Naive B cell (primary cell): ENCODE results near the gene GOLGA6L1. TPM values are rescaled to one million over a fixed set of nuclear protein-coding genes. Genes with fewer than 3 reads are reported as not detected.

Experiments
- ATAC-seq, 2 donors: fragments of 150-1000 bp; cut with Tn5 transposase; 2 replicates each; pipeline ENCODE4 v1.10.0; 2021; ENCODE audit warnings: low read depth in 2 of 2, mild to moderate bottlenecking in 2 of 2, moderate library complexity in 2 of 2
- DNase-seq: peaks from one replicate; pipeline ENCODE4 v3.0.0; 2022
- H3K27ac Mint-ChIP-seq, 6 donors: one replicate each; pipeline ENCODE4 v1.8.0; 2020 to 2022; ENCODE audit warnings: mild to moderate bottlenecking in 6 of 6, mixed read lengths in 6 of 6, moderate library complexity in 5 of 6, inconsistent platforms in 2 of 6
- H3K27me3 Mint-ChIP-seq, 3 donors: one replicate each; pipeline ENCODE4 v1.8.0; 2021 to 2022; ENCODE audit warnings: mixed read lengths in 3 of 3, mild to moderate bottlenecking in 1 of 3
- H3K36me3 Mint-ChIP-seq, 2 donors: one replicate each; pipeline ENCODE4 v1.8.0; 2020 to 2022; ENCODE audit warnings: mixed read lengths in 2 of 2, inconsistent platforms in 1 of 2, mild to moderate bottlenecking in 1 of 2
- H3K4me1 Mint-ChIP-seq, 3 donors: one replicate each; pipeline ENCODE4 v1.8.0; 2020 to 2022; ENCODE audit warnings: mixed read lengths in 3 of 3, inconsistent platforms in 1 of 3, mild to moderate bottlenecking in 1 of 3, moderate library complexity in 1 of 3
- H3K4me3 Mint-ChIP-seq, 8 donors: one replicate each; pipeline ENCODE4 v1.8.0; 2020 to 2022; ENCODE audit warnings: mild to moderate bottlenecking in 8 of 8, mixed read lengths in 8 of 8, moderate library complexity in 8 of 8, inconsistent platforms in 2 of 8
- H3K9me3 Mint-ChIP-seq, 7 donors: one replicate each; pipeline ENCODE4 v1.8.0; 2020 to 2022; ENCODE audit warnings: mixed read lengths in 7 of 7, mild to moderate bottlenecking in 5 of 7, inconsistent platforms in 2 of 7, moderate library complexity in 1 of 7
- polyA plus RNA-seq, 6 donors: library from polyadenylated mRNA; unstranded; fragments of 300-500 nt; fragmentation: Illumina TruSeq; gene quantifications; one replicate each; pipeline ENCODE4 v1.2.3, GENCODE V29; 2021; ENCODE audit warnings: low read depth in 6 of 6

GOLGA6L1 gene
- polyA plus RNA-seq, 6 donors from 2014 or later, result not detected

- Mint-ChIP-seq H3K27me3 (peaks cover 0 to 17% (median under 1%) of the 10 kb centered on the region in 3 donors), H3K4me1 (no peaks in the 10 kb centered on the region), H3K4me3 (no peak overlapping the region), H3K27ac (no peak overlapping the region), H3K9me3 (no peaks in the 10 kb centered on the region), H3K36me3 (no peaks in the 10 kb centered on the region)
- DNase-seq (no peak), ATAC-seq (no peak)
These were observed 56.9 kb downstream of the GOLGA6L1 start for GRCh38 chr15:23079766-23080165.

Other genes with a start within 250 kb of the GOLGA6L1 start
- 1 to 10 TPM in 2 of 6 donors, under 1 TPM in 3, not detected in 1; 0.56 to 2.1 (median 0.86) TPM for gene CYFIP1, start 156.5 kb downstream of the GOLGA6L1 start, polyA plus RNA-seq
- 1 to 10 TPM; 2.9 to 6.6 (median 4.2) TPM for gene TUBGCP5, start 97.3 kb downstream of the GOLGA6L1 start, polyA plus RNA-seq
- gene GOLGA6L26, start 197.4 kb upstream of the GOLGA6L1 start, polyA plus RNA-seq, result not detected
- not detected for gene GOLGA8S, start 217.9 kb upstream of the GOLGA6L1 start, polyA plus RNA-seq